Neural crest cell (in vitro differentiated cells): Measurements from ENCODE around the gene NCOA3. TPM values are rescaled to one million over a fixed set of nuclear protein-coding genes. Genes with fewer than 3 reads are reported as not detected.

ENCODE experiments used
- DNase-seq: peaks from one replicate; pipeline ENCODE4 v3.0.0; 2021; ENCODE audit warnings: low read depth, mixed read lengths, low spot score
- H3K27ac Mint-ChIP-seq: one replicate; pipeline ENCODE4 v1.8.0; 2021; ENCODE audit warnings: mild to moderate bottlenecking, mixed read lengths; ENCODE audit not compliant: unreplicated experiment
- H3K27me3 Mint-ChIP-seq: 2 replicates; pipeline ENCODE4 v1.8.0; 2021; ENCODE audit warnings: low read depth, mild to moderate bottlenecking, mixed read lengths
- H3K36me3 Mint-ChIP-seq: 2 replicates; pipeline ENCODE4 v1.8.0; 2021; ENCODE audit warnings: low read depth, mild to moderate bottlenecking, mixed read lengths
- H3K4me1 Mint-ChIP-seq: 2 replicates; pipeline ENCODE4 v1.8.0; 2021; ENCODE audit warnings: mixed read lengths
- H3K4me3 Mint-ChIP-seq: one replicate; pipeline ENCODE4 v1.8.0; 2021; ENCODE audit warnings: mild to moderate bottlenecking, mixed read lengths
- H3K9me3 Mint-ChIP-seq: 2 replicates; pipeline ENCODE4 v1.8.0; 2021; ENCODE audit warnings: mixed read lengths
- CTCF ChIP-seq: fragments of 200-600 bp; sonication (generic); conservative IDR thresholded peaks from 2 replicates; pipeline ENCODE4 v1.5.0; 2021; ENCODE audit warnings: antibody characterized with exemption, mild to moderate bottlenecking
- total RNA-seq: library from RNA; stranded (reverse); gene quantifications from 2 replicates; pipeline ENCODE4 v1.2.1, GENCODE V29; 2021

NCOA3 gene
- total RNA-seq, 1 donor from 2014 or later: 25.7 TPM

- Mint-ChIP-seq H3K27me3 (no peaks in the 10 kb centered on the region), H3K9me3 (no peaks in the 10 kb centered on the region), H3K27ac (peak overlapping the region; percentile 19), H3K36me3 (no peaks in the 10 kb centered on the region), H3K4me3 (no peak overlapping the region), H3K4me1 (peaks cover 7% of the 10 kb centered on the region)
- no peak for DNase-seq
- no peak for TF ChIP-seq CTCF
These were observed 173.8 kb downstream of the NCOA3 start for GRCh38 chr20:47675190-47676142.

DNA sequence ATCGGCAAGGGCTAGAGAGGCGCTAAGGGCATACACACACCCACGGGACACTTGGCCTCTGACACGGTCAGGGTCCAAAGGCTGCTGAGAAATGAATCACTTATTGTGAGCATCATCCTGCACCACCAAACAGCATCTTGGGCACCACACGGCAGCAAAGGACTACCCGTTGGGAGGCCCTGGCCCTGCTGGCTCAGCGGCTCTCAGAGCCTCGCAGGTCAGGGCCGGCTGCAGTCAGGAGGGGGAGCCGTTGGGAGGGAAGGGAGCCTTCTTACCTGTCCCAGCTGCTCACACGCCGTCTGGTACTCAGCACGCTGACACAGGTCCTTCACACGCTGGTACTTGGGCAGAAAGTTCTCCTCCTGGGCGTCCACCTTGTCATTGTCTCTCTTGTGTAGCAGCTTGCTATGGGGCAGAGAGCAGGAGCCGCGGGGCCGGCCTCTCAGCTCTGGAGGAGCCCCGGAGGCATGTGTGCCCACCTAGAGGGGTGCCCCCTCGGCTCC is 174.6 kb downstream of the NCOA3 start:
- no peak overlapping the region for H3K27ac Mint-ChIP-seq
- H3K4me3 Mint-ChIP-seq: no peak overlapping the region
- H3K9me3 Mint-ChIP-seq: no peaks in the 10 kb centered on the region
- H3K27me3 Mint-ChIP-seq: no peaks in the 10 kb centered on the region
- TF ChIP-seq CTCF: no peak
- H3K4me1 Mint-ChIP-seq: peaks cover 7% of the 10 kb centered on the region
- H3K36me3 Mint-ChIP-seq: no peaks in the 10 kb centered on the region
- no peak for DNase-seq

- H3K9me3 Mint-ChIP-seq: no peaks in the 10 kb centered on the region
- no peaks in the 10 kb centered on the region for H3K36me3 Mint-ChIP-seq
- no peak for TF ChIP-seq CTCF
- peaks cover 7% of the 10 kb centered on the region for H3K4me1 Mint-ChIP-seq
- H3K4me3 Mint-ChIP-seq: no peak overlapping the region
- no peaks in the 10 kb centered on the region for H3K27me3 Mint-ChIP-seq
- no peak overlapping the region for H3K27ac Mint-ChIP-seq
- no peak for DNase-seq
These were observed 175.4 kb downstream of the NCOA3 start for GRCh38 chr20:47676912-47677634.

- H3K9me3 Mint-ChIP-seq: no peaks in the 10 kb centered on the region
- H3K4me3 Mint-ChIP-seq: no peak overlapping the region
- peaks cover 7% of the 10 kb centered on the region for H3K4me1 Mint-ChIP-seq
- H3K36me3 Mint-ChIP-seq: no peaks in the 10 kb centered on the region
- no peak overlapping the region for H3K27ac Mint-ChIP-seq
- peak; percentile 29 for DNase-seq
- H3K27me3 Mint-ChIP-seq: no peaks in the 10 kb centered on the region
- TF ChIP-seq CTCF: peak; percentile 89
These were observed 176.2 kb downstream of the NCOA3 start for GRCh38 chr20:47677635-47678453.

DNA sequence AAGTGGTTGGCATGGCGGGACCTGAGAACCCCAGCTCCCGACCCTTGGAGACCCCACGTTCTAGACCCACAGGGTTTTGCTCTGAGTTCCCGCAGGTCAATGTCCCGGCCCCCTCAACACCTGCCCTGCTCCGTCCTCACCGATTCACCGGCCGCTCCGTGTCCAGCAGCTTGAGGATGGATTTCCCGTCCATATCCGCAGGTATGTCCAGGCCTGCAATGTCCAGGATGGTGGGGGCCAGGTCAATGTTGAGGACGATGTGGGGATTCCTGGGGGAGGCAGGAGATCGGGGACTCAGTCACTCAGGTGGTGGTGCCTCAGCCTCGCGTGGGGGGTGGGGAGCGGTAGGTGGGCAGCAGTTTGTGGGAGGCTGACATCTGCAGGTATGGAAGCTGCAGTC is 176.8 kb downstream of the NCOA3 start:
- Mint-ChIP-seq H3K4me1 (peaks cover 7% of the 10 kb centered on the region), H3K9me3 (no peaks in the 10 kb centered on the region), H3K4me3 (no peak overlapping the region), H3K27ac (no peak overlapping the region), H3K36me3 (no peaks in the 10 kb centered on the region), H3K27me3 (no peaks in the 10 kb centered on the region)
- no peak for TF ChIP-seq CTCF
- DNase-seq: no peak
